DOHH2 (cell line): ENCODE measurements around the gene TMED10.

Experiments used
- H3F3A ChIP-seq: fragments of 200-600 bp; sonication (generic), shearing (Covaris generic); 2 replicates; pipeline ENCODE4 v1.6.0; 2016; ENCODE audit warnings: antibody characterized with exemption, mild to moderate bottlenecking; ENCODE audit not compliant: control insufficient read depth, insufficient read depth
- H3K27ac ChIP-seq: fragments of 200-600 bp; sonication (generic); 2 replicates; pipeline ENCODE4 v1.5.1; 2014; ENCODE audit warnings: low read depth, mild to moderate bottlenecking, low read length, moderate library complexity
- H3K27me3 ChIP-seq: fragments of 200-600 bp; sonication (generic); 2 replicates; pipeline ENCODE4 v1.6.1; 2014; ENCODE audit warnings: mild to moderate bottlenecking, low read length, mixed read lengths; ENCODE audit not compliant: control insufficient read depth
- H3K36me3 ChIP-seq: fragments of 200-600 bp; sonication (generic); 2 replicates; pipeline ENCODE4 v1.6.1; 2014; ENCODE audit warnings: mild to moderate bottlenecking, low read length, moderate library complexity, mixed read lengths; ENCODE audit not compliant: control insufficient read depth
- H3K4me1 ChIP-seq: fragments of 200-600 bp; sonication (generic); 2 replicates; pipeline ENCODE4 v1.6.1; 2014; ENCODE audit warnings: mild to moderate bottlenecking, low read length, mixed read lengths; ENCODE audit not compliant: control insufficient read depth
- H3K4me2 ChIP-seq: fragments of 200-600 bp; sonication (generic); 2 replicates; pipeline ENCODE4 v1.6.0; 2014; ENCODE audit warnings: mild to moderate bottlenecking, low read length, moderate library complexity
- H3K4me3 ChIP-seq: fragments of 200-600 bp; sonication (generic); 2 replicates; pipeline ENCODE4 v1.5.1; 2014; ENCODE audit warnings: mild to moderate bottlenecking, low read length, mixed read lengths
- H3K79me2 ChIP-seq: fragments of 200-600 bp; sonication (generic); 2 replicates; pipeline ENCODE4 v1.6.1; 2014; ENCODE audit warnings: mild to moderate bottlenecking, low read length, mixed read lengths; ENCODE audit not compliant: control insufficient read depth
- H3K9me2 ChIP-seq: fragments of 200-600 bp; sonication (generic); replicated peaks from 2 replicates; pipeline ENCODE4 v1.6.1; 2014; ENCODE audit warnings: mild to moderate bottlenecking, low read length, mixed read lengths; ENCODE audit not compliant: control insufficient read depth
- H3K9me3 ChIP-seq: fragments of 200-600 bp; sonication (generic); 2 replicates; pipeline ENCODE4 v1.6.1; 2014; ENCODE audit warnings: antibody characterized with exemption, low read length, mixed read lengths; ENCODE audit not compliant: control insufficient read depth, insufficient read depth
- H4K20me1 ChIP-seq: fragments of 200-600 bp; sonication (generic); 2 replicates; pipeline ENCODE4 v1.6.0; 2014; ENCODE audit warnings: low read depth, mild to moderate bottlenecking, antibody characterized with exemption, low read length, moderate library complexity; ENCODE audit not compliant: control insufficient read depth, insufficient read depth
- CTCF ChIP-seq: fragments of 200-600 bp; sonication (generic); IDR thresholded peaks from one replicate; pipeline ENCODE4 v1.5.1; 2014; ENCODE audit warnings: antibody characterized with exemption, mild to moderate bottlenecking, low read depth, low read length; ENCODE audit not compliant: poor library complexity, severe bottlenecking
- EZH2phosphoT487 ChIP-seq: fragments of 200-600 bp; sonication (generic); IDR thresholded peaks from 2 replicates; pipeline ENCODE4 v1.6.1; 2017; ENCODE audit warnings: borderline replicate concordance, mild to moderate bottlenecking, antibody characterized with exemption, low read length, moderate library complexity, mixed read lengths

The TMED10 gene

DNA sequence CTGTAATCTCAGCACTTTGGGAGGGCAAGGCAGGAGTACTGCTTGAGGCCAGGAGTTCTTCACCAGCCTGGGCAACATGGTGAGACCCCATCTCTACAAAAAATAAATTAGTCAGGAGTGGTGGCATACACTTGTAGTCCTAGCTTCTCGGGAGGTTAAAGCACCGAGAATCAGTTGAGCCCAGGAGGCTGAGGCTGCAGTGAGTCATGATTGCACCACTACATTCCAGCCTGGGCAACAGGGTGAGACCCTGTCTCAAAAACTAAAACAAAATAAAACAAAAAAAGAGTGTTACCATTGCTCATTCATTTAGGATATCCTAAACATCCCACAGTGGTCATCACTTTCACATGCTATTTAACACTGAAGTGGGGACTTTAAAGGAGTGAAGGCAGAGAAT lies 57.4 kb downstream of the TMED10 start:
- H3K36me3 ChIP-seq: peaks cover 82% of the 10 kb centered on the region

GRCh38 chr14:75113932-75114539 lies 62.4 kb downstream of the TMED10 start:
- H3K4me3 ChIP-seq: no peak overlapping the region
- no peak overlapping the region for H3K4me2 ChIP-seq
- no peaks in the 10 kb centered on the region for H4K20me1 ChIP-seq
- no peaks in the 10 kb centered on the region for H3K79me2 ChIP-seq
- H3F3A ChIP-seq: no peaks in the 10 kb centered on the region
- TF ChIP-seq CTCF (no peak), EZH2phosphoT487 (no peak)
- no peaks in the 10 kb centered on the region for H3K27me3 ChIP-seq
- no peaks in the 10 kb centered on the region for H3K9me3 ChIP-seq
- H3K9me2 ChIP-seq: no peaks in the 10 kb centered on the region
- H3K4me1 ChIP-seq: no peaks in the 10 kb centered on the region
- H3K27ac ChIP-seq: no peak overlapping the region
- H3K36me3 ChIP-seq: peaks cover 93% of the 10 kb centered on the region

More for the DNA sequence above, 57.4 kb downstream of the TMED10 start:
- Histone ChIP-seq H3K9me2 (no peaks in the 10 kb centered on the region), H3K27ac (no peak overlapping the region), H3K79me2 (peaks cover 6% of the 10 kb centered on the region), H4K20me1 (no peaks in the 10 kb centered on the region), H3K27me3 (no peaks in the 10 kb centered on the region), H3K9me3 (no peaks in the 10 kb centered on the region), H3F3A (peaks cover 6% of the 10 kb centered on the region; the same call in 1 of the 2 replicates), H3K4me3 (no peak overlapping the region), H3K4me1 (peaks cover 3% of the 10 kb centered on the region), H3K4me2 (no peak overlapping the region)
- TF ChIP-seq CTCF: no peak

GRCh38 chr14:75109877-75110276 lies 66.5 kb downstream of the TMED10 start:
- TF ChIP-seq EZH2phosphoT487: no peak
- TF ChIP-seq CTCF: no peak
- H3K4me1 ChIP-seq: no peaks in the 10 kb centered on the region
- no peak overlapping the region for H3K4me3 ChIP-seq
- no peaks in the 10 kb centered on the region for H3F3A ChIP-seq
- H3K9me2 ChIP-seq: no peaks in the 10 kb centered on the region
- no peak overlapping the region for H3K27ac ChIP-seq
- H3K9me3 ChIP-seq: no peaks in the 10 kb centered on the region
- H3K79me2 ChIP-seq: no peaks in the 10 kb centered on the region
- H3K27me3 ChIP-seq: no peaks in the 10 kb centered on the region
- H3K36me3 ChIP-seq: peaks cover 93% of the 10 kb centered on the region
- H3K4me2 ChIP-seq: no peak overlapping the region
- no peaks in the 10 kb centered on the region for H4K20me1 ChIP-seq

DNA sequence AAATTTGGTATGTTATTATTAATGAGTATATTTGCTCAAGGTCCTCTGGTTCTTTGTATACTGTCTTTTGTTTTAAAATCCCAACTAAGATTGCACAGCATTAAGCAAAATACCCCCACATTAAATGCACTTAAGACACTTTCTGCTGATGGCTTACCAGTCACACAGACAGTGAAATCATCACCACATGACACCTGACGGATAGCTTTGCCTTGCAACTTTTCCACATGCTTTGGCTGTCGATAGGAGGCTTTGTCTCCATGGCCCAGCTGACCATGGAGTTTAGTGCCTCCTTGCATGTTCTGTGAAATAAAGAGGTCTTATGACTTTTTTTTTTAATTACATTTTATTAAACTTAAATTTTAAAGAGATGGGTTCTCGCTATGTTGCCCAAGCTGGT lies 69.2 kb downstream of the TMED10 start:
- no peaks in the 10 kb centered on the region for H3K9me3 ChIP-seq
- H3K27me3 ChIP-seq: no peaks in the 10 kb centered on the region
- H3K4me3 ChIP-seq: no peak overlapping the region
- H4K20me1 ChIP-seq: no peaks in the 10 kb centered on the region
- H3K36me3 ChIP-seq: peaks cover 81% of the 10 kb centered on the region
- H3F3A ChIP-seq: no peaks in the 10 kb centered on the region
- no peaks in the 10 kb centered on the region for H3K79me2 ChIP-seq
- H3K4me1 ChIP-seq: no peaks in the 10 kb centered on the region
- H3K27ac ChIP-seq: no peak overlapping the region
- no peak for TF ChIP-seq CTCF
- TF ChIP-seq EZH2phosphoT487: no peak
- no peaks in the 10 kb centered on the region for H3K9me2 ChIP-seq
- H3K4me2 ChIP-seq: no peak overlapping the region
